H7 (cell line): ENCODE results near the gene ADAM19. TPM values are rescaled to one million over a fixed set of nuclear protein-coding genes. Genes with fewer than 3 reads are reported as not detected.
"Not testable (repeated sequence)": the region's sequence is repeated elsewhere in the genome, so short reads cannot be mapped to it uniquely, and the experiment has no call there.

Experiments used
- DNase-seq: peaks from one replicate; pipeline ENCODE4 v3.0.0; 2012
- H3K27me3 ChIP-seq: 2 replicates; pipeline ENCODE4 v1.6.0; 2011; ENCODE audit warnings: mild to moderate bottlenecking, low read length; ENCODE audit not compliant: control insufficient read depth, insufficient read depth
- H3K36me3 ChIP-seq: replicated peaks from 2 replicates; pipeline ENCODE4 v1.5.1; 2011; ENCODE audit warnings: low read length; ENCODE audit not compliant: control insufficient read depth, insufficient read depth
- H3K4me3 ChIP-seq: 2 replicates; pipeline ENCODE4 v1.5.1; 2011; ENCODE audit warnings: low read depth, mild to moderate bottlenecking, control low read depth, low read length, moderate library complexity; ENCODE audit not compliant: insufficient read depth
- total RNA-seq: library from RNA; depleted of rRNA; stranded (reverse); fragments of >200 nt; shearing (Covaris generic); gene quantifications from 2 replicates; pipeline ENCODE4 v1.2.3, GENCODE V29; 2014

The ADAM19 gene
- total RNA-seq, 1 experiment from 2014 or later: 53.1 TPM

- peaks cover 6% of the 10 kb centered on the region for H3K36me3 ChIP-seq
- H3K27me3 ChIP-seq: no peaks in the 10 kb centered on the region
- no peak for DNase-seq
- H3K4me3 ChIP-seq: no peak overlapping the region
These were observed 84.0 kb downstream of the ADAM19 start for GRCh38 chr5:157491471-157491995.

GRCh38 chr5:157487358-157487757 is 88.2 kb downstream of the ADAM19 start:
- no peak for DNase-seq
- Histone ChIP-seq H3K27me3 (no peaks in the 10 kb centered on the region), H3K36me3 (peaks cover 6% of the 10 kb centered on the region), H3K4me3 (no peak overlapping the region)

- peaks cover 6% of the 10 kb centered on the region for H3K36me3 ChIP-seq
- DNase-seq: no peak
- H3K27me3 ChIP-seq: no peaks in the 10 kb centered on the region
- H3K4me3 ChIP-seq: no peak overlapping the region
These were observed 88.7 kb downstream of the ADAM19 start for GRCh38 chr5:157486861-157487260.

GRCh38 chr5:157486221-157486681 is 89.3 kb downstream of the ADAM19 start:
- no peaks in the 10 kb centered on the region for H3K27me3 ChIP-seq
- H3K36me3 ChIP-seq: peaks cover 6% of the 10 kb centered on the region
- no peak overlapping the region for H3K4me3 ChIP-seq
- DNase-seq: no peak

GRCh38 chr5:157485811-157486210 is 89.8 kb downstream of the ADAM19 start:
- no peak overlapping the region for H3K4me3 ChIP-seq
- H3K36me3 ChIP-seq: peaks cover 6% of the 10 kb centered on the region
- DNase-seq: no peak
- H3K27me3 ChIP-seq: no peaks in the 10 kb centered on the region

- Histone ChIP-seq H3K4me3 (no peak overlapping the region), H3K27me3 (no peaks in the 10 kb centered on the region), H3K36me3 (peaks cover 6% of the 10 kb centered on the region)
- no peak for DNase-seq
These were observed 90.2 kb downstream of the ADAM19 start for GRCh38 chr5:157485340-157485739.

GRCh38 chr5:157484768-157485167 is 90.8 kb downstream of the ADAM19 start:
- peaks cover 2% of the 10 kb centered on the region; the same call in 1 of the 2 replicates for H3K36me3 ChIP-seq
- no peak overlapping the region for H3K4me3 ChIP-seq
- no peak for DNase-seq
- no peaks in the 10 kb centered on the region for H3K27me3 ChIP-seq

GRCh38 chr5:157482702-157483101 is 92.9 kb downstream of the ADAM19 start:
- not testable (repeated sequence) for H3K4me3 ChIP-seq, DNase-seq, H3K27me3 ChIP-seq, H3K36me3 ChIP-seq

- DNase-seq: no peak
- Histone ChIP-seq H3K4me3 (no peak overlapping the region), H3K36me3 (peaks cover 2% of the 10 kb centered on the region), H3K27me3 (no peaks in the 10 kb centered on the region)
These were observed 93.9 kb downstream of the ADAM19 start for GRCh38 chr5:157481666-157482065.

GRCh38 chr5:157481265-157481664 is 94.3 kb downstream of the ADAM19 start:
- H3K36me3 ChIP-seq: peaks cover 2% of the 10 kb centered on the region

GRCh38 chr5:157479612-157480510 is 95.7 kb downstream of the ADAM19 start:
- peaks cover 2% of the 10 kb centered on the region for H3K36me3 ChIP-seq
- H3K4me3 ChIP-seq: no peak overlapping the region
- DNase-seq: no peak

More at GRCh38 chr5:157481265-157481664, 94.3 kb downstream of the ADAM19 start:
- Histone ChIP-seq H3K4me3 (no peak overlapping the region), H3K27me3 (no peaks in the 10 kb centered on the region)
- no peak for DNase-seq

GRCh38 chr5:157479166-157479565 is 96.4 kb downstream of the ADAM19 start:
- Histone ChIP-seq H3K27me3 (no peaks in the 10 kb centered on the region), H3K36me3 (peaks cover 2% of the 10 kb centered on the region), H3K4me3 (no peak overlapping the region)
- no peak for DNase-seq

More at GRCh38 chr5:157479612-157480510, 95.7 kb downstream of the ADAM19 start:
- H3K27me3 ChIP-seq: no peaks in the 10 kb centered on the region

GRCh38 chr5:157478726-157479125 is 96.8 kb downstream of the ADAM19 start:
- no peak for DNase-seq
- Histone ChIP-seq H3K4me3 (no peak overlapping the region), H3K27me3 (no peaks in the 10 kb centered on the region), H3K36me3 (peaks cover 2% of the 10 kb centered on the region)

- DNase-seq: no peak
- peaks cover 2% of the 10 kb centered on the region for H3K36me3 ChIP-seq
- no peak overlapping the region for H3K4me3 ChIP-seq
- no peaks in the 10 kb centered on the region for H3K27me3 ChIP-seq
These were observed 97.6 kb downstream of the ADAM19 start for GRCh38 chr5:157477814-157478494.
